Measurements from ENCODE around the gene ALKBH3.

ALKBH3 gene

GRCh38 chr11:43880640-43881159, at the start of gene ALKBH3:
TSS of gene ALKBH3 (plus strand) at chr11:43880831. CDS start at chr11:43882653, 1,822 bp downstream.
- DNase-seq, result peak; percentile 90

- peak; percentile 93 for DNase-seq
Measured at GRCh38 chr11:43830928-43831440, 49.6 kb upstream of the ALKBH3 start.

- no peak for DNase-seq
Measured at GRCh38 chr11:43832536-43832935, 48.1 kb upstream of the ALKBH3 start.

GRCh38 chr11:43833657-43834073, 47.0 kb upstream of the ALKBH3 start:
- DNase-seq, result no peak

GRCh38 chr11:43834286-43834685, 46.3 kb upstream of the ALKBH3 start:
- DNase-seq, result no peak

GRCh38 chr11:43835104-43835503, 45.5 kb upstream of the ALKBH3 start:
- no peak for DNase-seq

- DNase-seq, result no peak
Measured at GRCh38 chr11:43837879-43838278, 42.8 kb upstream of the ALKBH3 start.

- no peak for DNase-seq
Measured at GRCh38 chr11:43842021-43842420, 38.6 kb upstream of the ALKBH3 start.

- no peak for DNase-seq
Measured at GRCh38 chr11:43845816-43846215, 34.8 kb upstream of the ALKBH3 start.

- peak; percentile 35 for DNase-seq
Measured at GRCh38 chr11:43852057-43852636, 28.5 kb upstream of the ALKBH3 start.

GRCh38 chr11:43853781-43854180, 26.9 kb upstream of the ALKBH3 start:
- DNase-seq, result no peak

GRCh38 chr11:43856993-43857392, 23.6 kb upstream of the ALKBH3 start:
- no peak for DNase-seq

GRCh38 chr11:43861141-43861540, 19.5 kb upstream of the ALKBH3 start:
- no peak for DNase-seq

- DNase-seq, result no peak
Measured at GRCh38 chr11:43866520-43866919, 14.1 kb upstream of the ALKBH3 start.

GRCh38 chr11:43866969-43867368, 13.7 kb upstream of the ALKBH3 start:
- no peak for DNase-seq

- no peak for DNase-seq
Measured at GRCh38 chr11:43868852-43869567, 11.6 kb upstream of the ALKBH3 start.

- DNase-seq, result no peak
Measured at GRCh38 chr11:43871051-43871450, 9.6 kb upstream of the ALKBH3 start.

GRCh38 chr11:43872995-43873394, 7.6 kb upstream of the ALKBH3 start:
- no peak for DNase-seq

- no peak for DNase-seq
Measured at GRCh38 chr11:43874078-43874477, 6.6 kb upstream of the ALKBH3 start.

GRCh38 chr11:43874738-43875137, 5.9 kb upstream of the ALKBH3 start:
- DNase-seq, result no peak

GRCh38 chr11:43879789-43880639, 617 bp upstream of the ALKBH3 start:
- DNase-seq, result no peak

- no peak for DNase-seq
Measured at GRCh38 chr11:43892851-43893250, 12.2 kb downstream of the ALKBH3 start.

GRCh38 chr11:43894546-43894945, 13.9 kb downstream of the ALKBH3 start:
- DNase-seq, result no peak
